GM10248 (cell line): ENCODE results near the gene SMU1.

ENCODE experiments used
- CTCF ChIA-PET: fragments of 300-600 bp; sonication (Branson Sonifier 250); formaldehyde crosslinking; extraction: SDS; loops from one replicate; lab custom pipeline; 2021; ENCODE audit warnings: antibody characterized with exemption; lab: Yijun Ruan, JAX
- POLR2A ChIA-PET: fragments of 350-650 bp; sonication (Branson Sonifier 250); formaldehyde crosslinking; extraction: SDS; loops from one replicate; lab custom pipeline; 2020; ENCODE audit warnings: antibody characterized with exemption; lab: Yijun Ruan, JAX
- DNase-seq: peaks from one replicate; pipeline ENCODE4 v3.0.0; 2012; ENCODE audit errors: extremely low spot score
- CTCF ChIP-seq: IDR thresholded peaks from 2 replicates; pipeline ENCODE4 v1.5.1; 2012; ENCODE audit warnings: mild to moderate bottlenecking, low read depth; ENCODE audit errors: extremely low read depth, missing control alignments, control extremely low read depth

SMU1 gene

GRCh38 chr9:33030285-33030684 lies 46.2 kb downstream of the SMU1 start:
- ChIA-PET CTCF (interaction anchor here (1.3 to 1.7 kb wide), 3 partner anchors 10 to 13 kb away, joined by 3 to 5 read pairs (median 4); no protein-coding TSS in a partner anchor), POLR2A (interaction anchor here (0.6 to 1.0 kb wide), 3 partner anchors 9 to 244 kb away, joined by 3 read pairs; no protein-coding TSS in a partner anchor)
- TF ChIP-seq CTCF, result no peak
- no peak for DNase-seq

- POLR2A ChIA-PET, result interaction anchor here (0.7 kb wide), 1 partner anchor 245 kb away, joined by 3 read pairs; no protein-coding TSS in a partner anchor
- no peak for TF ChIP-seq CTCF
- CTCF ChIA-PET, result interaction anchor here (1.0 to 1.7 kb wide), 4 partner anchors 9 to 14 kb away, joined by 3 to 5 read pairs (median 4); no protein-coding TSS in a partner anchor
- no peak for DNase-seq
These were observed 47.2 kb downstream of the SMU1 start for GRCh38 chr9:33029231-33029786.

- no peak for TF ChIP-seq CTCF
- POLR2A ChIA-PET, result interaction anchor here (0.6 to 4.6 kb wide), 26 partner anchors 8 to 1139 kb away, joined by 3 to 68 read pairs (median 5); partner anchors contain the start of genes APTX, B4GALT1, BAG1 and CHMP5
- CTCF ChIA-PET, result interaction anchor here (1.0 to 1.6 kb wide), 5 partner anchors 9 to 18 kb away, joined by 3 to 5 read pairs (median 4); no protein-coding TSS in a partner anchor
- DNase-seq, result peak; percentile 82
These were observed 50.7 kb downstream of the SMU1 start for GRCh38 chr9:33025572-33026342.

GRCh38 chr9:33024966-33025571 lies 51.4 kb downstream of the SMU1 start, which contains the start of gene DNAJA1:
Gene DNAJA1 (plus strand): TSS chr9:33025273. CDS start chr9:33026485, 1,212 bp downstream.
- peak; percentile 97 for DNase-seq
- CTCF ChIA-PET, result interaction anchor here (1.2 kb wide), 1 partner anchor 445 kb away, joined by 3 read pairs; no protein-coding TSS in a partner anchor
- TF ChIP-seq CTCF, result no peak

GRCh38 chr9:33024126-33024965 lies 52.1 kb downstream of the SMU1 start:
- POLR2A ChIA-PET, result interaction anchor here (0.5 to 4.6 kb wide), 37 partner anchors 8 to 500 kb away, joined by 3 to 68 read pairs (median 4); partner anchors contain the start of genes APTX, B4GALT1, BAG1 and CHMP5
- peak; percentile 20 for DNase-seq
- CTCF ChIA-PET, result interaction anchor here (1.1 to 1.3 kb wide), 5 partner anchors 10 to 444 kb away, joined by 3 read pairs; no protein-coding TSS in a partner anchor
- no peak for TF ChIP-seq CTCF

More at GRCh38 chr9:33024966-33025571, 51.4 kb downstream of the SMU1 start, which contains the start of gene DNAJA1:
- POLR2A ChIA-PET, result interaction anchor here (0.5 to 4.6 kb wide), 40 partner anchors 9 to 1140 kb away, joined by 3 to 68 read pairs (median 4); partner anchors contain the start of genes APTX, B4GALT1, BAG1 and CHMP5
